Lower leg skin (tissue), 3 donors: ENCODE results near the gene CDHR3.

Experiments used
- CTCF ChIP-seq, 3 donors: fragments of 450-650 bp; IDR thresholded peaks; one replicate each; pipeline ENCODE4 v1.5.1; 2016; ENCODE audit warnings: antibody characterized with exemption in 3 of 3, mild to moderate bottlenecking in 3 of 3, moderate library complexity in 2 of 3
- POLR2A ChIP-seq, 2 donors: fragments of 450-650 bp; IDR thresholded peaks; one replicate each; pipeline ENCODE4 v1.6.1; 2016 to 2017; ENCODE audit warnings: antibody characterized with exemption in 2 of 2, mild to moderate bottlenecking in 1 of 2, moderate library complexity in 1 of 2

DNA sequence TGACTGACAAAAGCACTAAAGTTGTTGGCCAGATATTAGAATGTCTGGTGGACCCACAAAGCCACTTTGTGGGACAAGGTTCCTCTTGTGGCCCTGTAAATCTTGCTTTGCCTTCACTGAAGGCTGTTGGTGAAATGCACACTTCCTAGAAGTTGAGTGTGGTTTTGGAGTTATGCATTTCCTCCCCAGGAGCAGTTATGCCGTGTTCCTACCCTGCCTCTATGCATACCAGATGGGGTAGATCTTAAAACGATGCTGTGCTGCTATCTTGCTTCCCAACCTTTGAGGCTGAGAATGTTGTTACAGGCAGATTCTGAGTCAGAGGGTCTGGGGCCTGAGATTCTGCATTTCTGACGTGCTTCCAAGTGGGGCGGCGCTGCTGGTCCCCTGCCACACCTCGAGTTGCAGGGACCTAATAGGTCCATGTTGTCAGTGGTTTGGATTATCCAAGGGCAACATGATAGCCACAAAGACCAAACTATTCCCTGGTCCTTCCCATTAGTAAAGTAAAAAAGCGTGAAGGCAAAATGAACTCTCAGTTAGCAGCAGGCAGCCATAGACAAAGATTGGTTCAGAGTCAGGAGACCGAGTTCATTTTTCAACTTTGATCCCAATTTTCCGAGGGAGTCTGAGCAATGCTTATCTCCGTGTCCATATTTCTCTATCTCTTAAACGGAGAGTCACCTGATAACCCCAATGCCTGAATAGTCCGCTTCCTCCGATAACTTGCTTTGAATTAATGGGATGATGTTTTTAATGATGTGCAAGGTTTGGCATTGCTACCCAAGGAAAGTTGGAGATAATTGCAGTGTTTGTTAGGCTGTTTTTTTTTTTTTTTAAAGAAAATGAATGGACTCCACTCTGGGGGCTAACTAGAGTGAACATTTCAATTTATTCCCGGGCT is 55.8 kb downstream of the CDHR3 start:
- TF ChIP-seq POLR2A (IDR thresholded peaks at IDR 0.05) (no peak), CTCF (IDR thresholded peaks at IDR 0.05) (no peak)
